ENCODE data around the gene C16orf74. TPM values are rescaled to one million over a fixed set of nuclear protein-coding genes. Genes with fewer than 3 reads are reported as not detected.

Gene C16orf74
- total and polyA plus RNA-seq, 2 of the 13 experiments (the other 11 are each of a cell fraction or from before 2014, with no cell fraction given), result 0.13 to 0.29 TPM

- BruUV-seq (replicated peaks), result no TSS peak
- CTCF ChIA-PET (ENCODE audit: low intra/inter-chr PET ratio, low total read pairs), result no interaction called here
- FAIRE-seq, result no peak
Measured at GRCh38 chr16:85704011-85704410, 46.9 kb downstream of the C16orf74 start.

More at GRCh38 chr16:85704011-85704410, 46.9 kb downstream of the C16orf74 start:
- H3K27me3 ChIP-seq (ENCODE audit: control insufficient read depth in 1 of 2, insufficient read depth in 2 of 2, low read length in 2 of 2), result peaks cover 1 to 28% of the 10 kb centered on the region in 2 experiments; a peak in 3 of 5 replicates
- H3K4me2 ChIP-seq (ENCODE audit: low read depth, low read length), result no peak overlapping the region
- TF ChIP-seq ZIK1 (CRISPR knock-in tag; IDR thresholded peaks at IDR 0.05; ENCODE audit: borderline replicate concordance, low read depth) (no peak), CCAR2 (optimal IDR thresholded peaks at IDR 0.05; ENCODE audit: low read depth, low read length) (no peak), ZMYM2 (CRISPR knock-in tag; IDR thresholded peaks at IDR 0.05) (no peak), ZNF121 (CRISPR knock-in tag; IDR thresholded peaks at IDR 0.05) (no peak), ZNF234 (CRISPR knock-in tag; conservative IDR thresholded peaks at IDR 0.05) (no peak), ZNF543 (CRISPR knock-in tag; IDR thresholded peaks at IDR 0.05) (no peak), THAP8 (CRISPR knock-in tag; IDR thresholded peaks at IDR 0.05; ENCODE audit: borderline replicate concordance) (no peak), SYNCRIP (IDR thresholded peaks at IDR 0.05; ENCODE audit: insufficient read depth, low read depth, low read length) (no peak), NR2C2 (CRISPR knock-in tag; IDR thresholded peaks at IDR 0.05; ENCODE audit: borderline replicate concordance) (no peak), ZNF143 (CRISPR knock-in tag; IDR thresholded peaks at IDR 0.05) (no peak), ZNF552 (CRISPR knock-in tag; IDR thresholded peaks at IDR 0.05; ENCODE audit: borderline replicate concordance) (no peak), CBX5 (CRISPR knock-in tag; IDR thresholded peaks at IDR 0.05; ENCODE audit: borderline replicate concordance) (no peak), DDIT3 (CRISPR knock-in tag; IDR thresholded peaks at IDR 0.05) (no peak)
- TF ChIP-seq, protein P1, sequence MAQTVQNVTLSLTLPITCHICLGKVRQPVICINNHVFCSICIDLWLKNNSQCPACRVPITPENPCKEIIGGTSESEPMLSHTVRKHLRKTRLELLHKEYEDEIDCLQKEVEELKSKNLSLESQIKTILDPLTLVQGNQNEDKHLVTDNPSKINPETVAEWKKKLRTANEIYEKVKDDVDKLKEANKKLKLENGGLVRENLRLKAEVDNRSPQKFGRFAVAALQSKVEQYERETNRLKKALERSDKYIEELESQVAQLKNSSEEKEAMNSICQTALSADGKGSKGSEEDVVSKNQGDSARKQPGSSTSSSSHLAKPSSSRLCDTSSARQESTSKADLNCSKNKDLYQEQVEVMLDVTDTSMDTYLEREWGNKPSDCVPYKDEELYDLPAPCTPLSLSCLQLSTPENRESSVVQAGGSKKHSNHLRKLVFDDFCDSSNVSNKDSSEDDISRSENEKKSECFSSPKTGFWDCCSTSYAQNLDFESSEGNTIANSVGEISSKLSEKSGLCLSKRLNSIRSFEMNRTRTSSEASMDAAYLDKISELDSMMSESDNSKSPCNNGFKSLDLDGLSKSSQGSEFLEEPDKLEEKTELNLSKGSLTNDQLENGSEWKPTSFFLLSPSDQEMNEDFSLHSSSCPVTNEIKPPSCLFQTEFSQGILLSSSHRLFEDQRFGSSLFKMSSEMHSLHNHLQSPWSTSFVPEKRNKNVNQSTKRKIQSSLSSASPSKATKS (CRISPR knock-in tag; IDR thresholded peaks at IDR 0.05), result no peak
- intact Hi-C loops (cut with micrococcal nuclease; ENCODE audit: unreplicated experiment) (no loop called here), in situ Hi-C loops (cut with HindIII; ENCODE audit: extremely low pct_ligation_motif_present, low pct_unique_long_range_greater_than_20kb) (no loop called here)
- no peak overlapping the region for H3K9ac ChIP-seq (ENCODE audit: insufficient read depth, low read depth, low read length)
- no peaks in the 10 kb centered on the region for H4K20me1 ChIP-seq (ENCODE audit: insufficient read depth, low read length)
- no peak overlapping the region for H3K27ac ChIP-seq (ENCODE audit: extremely low read length, insufficient read depth, low read length)
- no peaks in the 10 kb centered on the region for H3K36me3 ChIP-seq (replicated peaks in 1 of 2; ENCODE audit: control insufficient read depth in 1 of 2, insufficient read depth in 2 of 2, low read length in 2 of 2)
- ATAC-seq, result no peak
- H3K4me1 ChIP-seq (ENCODE audit: insufficient read depth, low read length), result no peaks in the 10 kb centered on the region
- WGBS (ENCODE audit: low lambda C conversion rate), result 57% methylated on average over 11 of the region's 11 CpGs
- H2AFZ ChIP-seq (ENCODE audit: low read length), result no peak overlapping the region
- no peaks in the 10 kb centered on the region for H3K9me3 ChIP-seq (ENCODE audit: low read length)
- H3K79me2 ChIP-seq (ENCODE audit: insufficient read depth, low read length), result no peaks in the 10 kb centered on the region
- POLR2A ChIA-PET, result no interaction called here
- H3K4me3 ChIP-seq (replicated peaks in 1 of 3; ENCODE audit: insufficient read depth in 1 of 3, low read depth in 2 of 3, low read length in 3 of 3), result no peak overlapping the region
- DNase-seq (ENCODE audit: low spot score), result no peak
